ENCODE results near the gene RBMY1J. TPM values are rescaled to one million over a fixed set of nuclear protein-coding genes. Genes with fewer than 3 reads are reported as not detected.
"Not testable (repeated sequence)": the region's sequence is repeated elsewhere in the genome, so short reads cannot be mapped to it uniquely, and the experiment has no call there.

Gene RBMY1J
- not detected for total RNA-seq

GRCh38 chrY:22403110-22403509 is at the start of gene RBMY1J:
RBMY1J (plus strand) TSS chrY:22403410; CDS start chrY:22405448, 2,038 bp downstream.
- H3K4me1 Mint-ChIP-seq (ENCODE audit: low read depth); H3K27me3 Mint-ChIP-seq (ENCODE audit: low read depth); H3K36me3 Mint-ChIP-seq (ENCODE audit: low read depth); H3K4me3 Mint-ChIP-seq; DNase-seq; intact Hi-C loops (cut with micrococcal nuclease); H3K9me3 Mint-ChIP-seq; H3K27ac Mint-ChIP-seq; CTCF ChIA-PET: not testable (repeated sequence)

GRCh38 chrY:22367416-22367815 is 35.8 kb upstream of the RBMY1J start:
- H3K27ac Mint-ChIP-seq, result no peak overlapping the region
- intact Hi-C loops (cut with micrococcal nuclease), result no loop called here
- H3K4me1 Mint-ChIP-seq (ENCODE audit: low read depth), result no peaks in the 10 kb centered on the region
- DNase-seq, result no peak
- no peaks in the 10 kb centered on the region for H3K36me3 Mint-ChIP-seq (ENCODE audit: low read depth)
- H3K9me3 Mint-ChIP-seq, result no peaks in the 10 kb centered on the region
- no peak overlapping the region for H3K4me3 Mint-ChIP-seq
- H3K27me3 Mint-ChIP-seq (ENCODE audit: low read depth), result no peaks in the 10 kb centered on the region
- CTCF ChIA-PET, result no interaction called here

GRCh38 chrY:22370623-22371022 is 32.6 kb upstream of the RBMY1J start:
- Mint-ChIP-seq H3K4me1 (ENCODE audit: low read depth) (no peaks in the 10 kb centered on the region), H3K27me3 (ENCODE audit: low read depth) (no peaks in the 10 kb centered on the region), H3K36me3 (ENCODE audit: low read depth) (no peaks in the 10 kb centered on the region), H3K9me3 (no peaks in the 10 kb centered on the region), H3K27ac (no peak overlapping the region), H3K4me3 (no peak overlapping the region)
- DNase-seq, result no peak
- CTCF ChIA-PET, result no interaction called here
- intact Hi-C loops (cut with micrococcal nuclease), result no loop called here

GRCh38 chrY:22373494-22373893 is 29.7 kb upstream of the RBMY1J start:
- Mint-ChIP-seq H3K27me3 (ENCODE audit: low read depth) (no peaks in the 10 kb centered on the region), H3K27ac (no peak overlapping the region), H3K4me3 (no peak overlapping the region), H3K36me3 (ENCODE audit: low read depth) (no peaks in the 10 kb centered on the region), H3K9me3 (no peaks in the 10 kb centered on the region), H3K4me1 (ENCODE audit: low read depth) (no peaks in the 10 kb centered on the region)
- CTCF ChIA-PET, result no interaction called here
- intact Hi-C loops (cut with micrococcal nuclease), result no loop called here
- DNase-seq, result no peak

- H3K27me3 Mint-ChIP-seq (ENCODE audit: low read depth); H3K36me3 Mint-ChIP-seq (ENCODE audit: low read depth); intact Hi-C loops (cut with micrococcal nuclease); H3K27ac Mint-ChIP-seq; CTCF ChIA-PET; H3K9me3 Mint-ChIP-seq; H3K4me3 Mint-ChIP-seq; H3K4me1 Mint-ChIP-seq (ENCODE audit: low read depth); DNase-seq: not testable (repeated sequence)
Measured at GRCh38 chrY:22444718-22445396, 41.6 kb downstream of the RBMY1J start.

- H3K27me3 Mint-ChIP-seq (ENCODE audit: low read depth); CTCF ChIA-PET: not testable (repeated sequence)
Measured at GRCh38 chrY:22455522-22455921, 52.3 kb downstream of the RBMY1J start.

GRCh38 chrY:22461962-22462361 is 58.8 kb downstream of the RBMY1J start:
- CTCF ChIA-PET; H3K4me1 Mint-ChIP-seq (ENCODE audit: low read depth); H3K27ac Mint-ChIP-seq; H3K4me3 Mint-ChIP-seq; H3K27me3 Mint-ChIP-seq (ENCODE audit: low read depth); H3K9me3 Mint-ChIP-seq; H3K36me3 Mint-ChIP-seq (ENCODE audit: low read depth); DNase-seq; intact Hi-C loops (cut with micrococcal nuclease): not testable (repeated sequence)

More at GRCh38 chrY:22455522-22455921, 52.3 kb downstream of the RBMY1J start:
- H3K4me3 Mint-ChIP-seq; H3K4me1 Mint-ChIP-seq (ENCODE audit: low read depth); H3K27ac Mint-ChIP-seq; H3K9me3 Mint-ChIP-seq; H3K36me3 Mint-ChIP-seq (ENCODE audit: low read depth); intact Hi-C loops (cut with micrococcal nuclease); DNase-seq: not testable (repeated sequence)

Other genes with a start within 250 kb of the RBMY1J start
- not detected for gene RBMY1F, start 220.5 kb upstream of the RBMY1J start, total RNA-seq